Neural progenitor cell (in vitro differentiated cells): ENCODE data around the gene CDC42EP4. TPM values are rescaled to one million over a fixed set of nuclear protein-coding genes. Genes with fewer than 3 reads are reported as not detected.

Experiments
- DNase-seq: peaks from one replicate; pipeline ENCODE4 v3.0.0-alpha.2; 2016; ENCODE audit warnings: low spot score
- H2AFZ ChIP-seq: fragments of 200-600 bp; sonication (generic); replicated peaks from 2 replicates; pipeline ENCODE4 v1.6.1; 2016; ENCODE audit warnings: antibody characterized with exemption
- H3F3A ChIP-seq: fragments of 200-600 bp; sonication (generic); 2 replicates; pipeline ENCODE4 v1.6.1; 2016; ENCODE audit warnings: antibody characterized with exemption, low read depth
- H3K27ac ChIP-seq: fragments of 200-600 bp; sonication (generic); 2 replicates; pipeline ENCODE4 v1.5.1; 2016; ENCODE audit warnings: mild to moderate bottlenecking
- H3K27me3 ChIP-seq: fragments of 200-600 bp; sonication (generic); 2 replicates; pipeline ENCODE4 v1.6.1; 2016; ENCODE audit warnings: mild to moderate bottlenecking, moderate library complexity
- H3K36me3 ChIP-seq: fragments of 200-600 bp; sonication (generic); 2 replicates; pipeline ENCODE4 v1.5.1; 2016
- H3K4me1 ChIP-seq: fragments of 200-600 bp; sonication (generic); 2 replicates; pipeline ENCODE4 v1.6.1; 2016; ENCODE audit warnings: mixed run types
- H3K4me2 ChIP-seq: fragments of 200-600 bp; sonication (generic); 2 replicates; pipeline ENCODE4 v1.6.1; 2016
- H3K4me3 ChIP-seq: fragments of 200-600 bp; sonication (generic); 2 replicates; pipeline ENCODE4 v1.5.1; 2016
- H3K79me2 ChIP-seq: fragments of 200-600 bp; sonication (generic); 2 replicates; pipeline ENCODE4 v1.6.1; 2016; ENCODE audit warnings: low read depth
- H3K9ac ChIP-seq: fragments of 200-600 bp; sonication (generic); 2 replicates; pipeline ENCODE4 v1.6.1; 2016
- H3K9me3 ChIP-seq: fragments of 200-600 bp; sonication (generic); 2 replicates; pipeline ENCODE4 v1.5.1; 2016; ENCODE audit warnings: low read depth
- H4K20me1 ChIP-seq: fragments of 200-600 bp; sonication (generic); 2 replicates; pipeline ENCODE4 v1.6.1; 2016; ENCODE audit warnings: low read depth
- H3K27ac Mint-ChIP-seq: 3 replicates; pipeline ENCODE4 v1.8.0; 2021; ENCODE audit warnings: mixed read lengths
- H3K27me3 Mint-ChIP-seq: 2 replicates; pipeline ENCODE4 v1.8.0; 2022; ENCODE audit warnings: low read depth, mild to moderate bottlenecking, inconsistent platforms, moderate library complexity, mixed read lengths; ENCODE audit not compliant: insufficient read depth
- H3K36me3 Mint-ChIP-seq: 3 replicates; pipeline ENCODE4 v1.8.0; 2021; ENCODE audit warnings: mixed read lengths
- H3K4me1 Mint-ChIP-seq: 3 replicates; pipeline ENCODE4 v1.8.0; 2021; ENCODE audit warnings: mixed read lengths
- H3K4me3 Mint-ChIP-seq: 3 replicates; pipeline ENCODE4 v1.8.0; 2021; ENCODE audit warnings: mild to moderate bottlenecking, moderate library complexity, mixed read lengths
- H3K9me3 Mint-ChIP-seq: 3 replicates; pipeline ENCODE4 v1.8.0; 2020; ENCODE audit warnings: mixed read lengths
- EZH2 ChIP-seq: fragments of 200-600 bp; sonication (generic); IDR thresholded peaks from 2 replicates; pipeline ENCODE4 v1.6.1; 2017; ENCODE audit warnings: antibody characterized with exemption, mild to moderate bottlenecking, moderate library complexity
- EZH2phosphoT487 ChIP-seq: fragments of 200-600 bp; sonication (generic); IDR thresholded peaks from 2 replicates; pipeline ENCODE4 v1.6.1; 2017; ENCODE audit warnings: antibody characterized with exemption
- total RNA-seq: library from RNA; depleted of rRNA; stranded (reverse); fragments of >200 nt; gene quantifications from 2 replicates; pipeline ENCODE4 v1.2.3, GENCODE V29; 2015; ENCODE audit warnings: low replicate concordance
- TF ChIP-seq, protein P1 (sequence below): fragments of 200-600 bp; sonication (generic); IDR thresholded peaks from 2 replicates; pipeline ENCODE4 v1.5.1; 2017; ENCODE audit warnings: antibody characterized with exemption, mild to moderate bottlenecking

Gene CDC42EP4
- total RNA-seq, 1 donor from 2014 or later = 10.8 TPM

GRCh38 chr17:73347351-73347750, 35.5 kb upstream of the CDC42EP4 start:
- peaks cover 16% of the 10 kb centered on the region for H3K27me3 Mint-ChIP-seq
- H3K36me3 Mint-ChIP-seq = peaks cover 40% of the 10 kb centered on the region
- H3K4me2 ChIP-seq = no peak overlapping the region
- H3K4me1 ChIP-seq = peaks cover 47% of the 10 kb centered on the region
- DNase-seq = no peak
- no peaks in the 10 kb centered on the region for H3K36me3 ChIP-seq
- no peaks in the 10 kb centered on the region for H3K9me3 ChIP-seq
- H4K20me1 ChIP-seq = peaks cover 14% of the 10 kb centered on the region
- peaks cover 65% of the 10 kb centered on the region for H3K4me1 Mint-ChIP-seq
- TF ChIP-seq EZH2 (no peak), EZH2phosphoT487 (no peak)
- TF ChIP-seq, protein P1, sequence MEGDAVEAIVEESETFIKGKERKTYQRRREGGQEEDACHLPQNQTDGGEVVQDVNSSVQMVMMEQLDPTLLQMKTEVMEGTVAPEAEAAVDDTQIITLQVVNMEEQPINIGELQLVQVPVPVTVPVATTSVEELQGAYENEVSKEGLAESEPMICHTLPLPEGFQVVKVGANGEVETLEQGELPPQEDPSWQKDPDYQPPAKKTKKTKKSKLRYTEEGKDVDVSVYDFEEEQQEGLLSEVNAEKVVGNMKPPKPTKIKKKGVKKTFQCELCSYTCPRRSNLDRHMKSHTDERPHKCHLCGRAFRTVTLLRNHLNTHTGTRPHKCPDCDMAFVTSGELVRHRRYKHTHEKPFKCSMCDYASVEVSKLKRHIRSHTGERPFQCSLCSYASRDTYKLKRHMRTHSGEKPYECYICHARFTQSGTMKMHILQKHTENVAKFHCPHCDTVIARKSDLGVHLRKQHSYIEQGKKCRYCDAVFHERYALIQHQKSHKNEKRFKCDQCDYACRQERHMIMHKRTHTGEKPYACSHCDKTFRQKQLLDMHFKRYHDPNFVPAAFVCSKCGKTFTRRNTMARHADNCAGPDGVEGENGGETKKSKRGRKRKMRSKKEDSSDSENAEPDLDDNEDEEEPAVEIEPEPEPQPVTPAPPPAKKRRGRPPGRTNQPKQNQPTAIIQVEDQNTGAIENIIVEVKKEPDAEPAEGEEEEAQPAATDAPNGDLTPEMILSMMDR = no peak
- H3K27ac Mint-ChIP-seq = no peak overlapping the region
- no peak overlapping the region for H3K4me3 Mint-ChIP-seq
- H3K27me3 ChIP-seq = no peaks in the 10 kb centered on the region
- H3K27ac ChIP-seq = no peak overlapping the region
- H3K9me3 Mint-ChIP-seq = peaks cover 3% of the 10 kb centered on the region
- no peak overlapping the region for H3K9ac ChIP-seq
- H3K4me3 ChIP-seq = no peak overlapping the region
- H2AFZ ChIP-seq = no peak overlapping the region
- H3K79me2 ChIP-seq = no peaks in the 10 kb centered on the region
- H3F3A ChIP-seq = peaks cover 57% of the 10 kb centered on the region

- H3K36me3 ChIP-seq = no peaks in the 10 kb centered on the region
- peaks cover 15% of the 10 kb centered on the region for H4K20me1 ChIP-seq
- H3K9me3 ChIP-seq = no peaks in the 10 kb centered on the region
- H3K4me3 Mint-ChIP-seq = no peak overlapping the region
- no peaks in the 10 kb centered on the region for H3K27me3 ChIP-seq
- no peak overlapping the region for H3K27ac ChIP-seq
- H3K4me2 ChIP-seq = no peak overlapping the region
- peaks cover 64% of the 10 kb centered on the region for H3F3A ChIP-seq
- H3K79me2 ChIP-seq = no peaks in the 10 kb centered on the region
- H3K9me3 Mint-ChIP-seq = peaks cover 3% of the 10 kb centered on the region
- H3K27me3 Mint-ChIP-seq = peaks cover 12% of the 10 kb centered on the region
- no peak for TF ChIP-seq EZH2
- TF ChIP-seq, protein P1 = no peak
- no peak for TF ChIP-seq EZH2phosphoT487
- DNase-seq = no peak
- peaks cover 33% of the 10 kb centered on the region for H3K36me3 Mint-ChIP-seq
- no peak overlapping the region for H2AFZ ChIP-seq
- peaks cover 72% of the 10 kb centered on the region for H3K4me1 Mint-ChIP-seq
- H3K27ac Mint-ChIP-seq = no peak overlapping the region
- H3K4me1 ChIP-seq = peaks cover 52% of the 10 kb centered on the region
- no peak overlapping the region for H3K4me3 ChIP-seq
- H3K9ac ChIP-seq = no peak overlapping the region
Observed at GRCh38 chr17:73346501-73347162, 34.8 kb upstream of the CDC42EP4 start.

GRCh38 chr17:73343739-73344454, 32.1 kb upstream of the CDC42EP4 start:
- Histone ChIP-seq H3K4me1 (peaks cover 45% of the 10 kb centered on the region), H4K20me1 (peaks cover 12% of the 10 kb centered on the region), H3K9ac (peak overlapping the region; percentile 30), H3K4me2 (peak overlapping the region; percentile 49), H3K4me3 (peak overlapping the region; percentile 3), H3K9me3 (no peaks in the 10 kb centered on the region), H3K27ac (peak overlapping the region; percentile 95), H3F3A (peaks cover 54% of the 10 kb centered on the region), H3K27me3 (no peaks in the 10 kb centered on the region), H3K36me3 (no peaks in the 10 kb centered on the region), H2AFZ (no peak overlapping the region), H3K79me2 (no peaks in the 10 kb centered on the region)
- peak overlapping the region; percentile 68 for H3K4me3 Mint-ChIP-seq
- no peaks in the 10 kb centered on the region for H3K9me3 Mint-ChIP-seq
- H3K4me1 Mint-ChIP-seq = peaks cover 65% of the 10 kb centered on the region
- TF ChIP-seq, protein P1 = no peak
- TF ChIP-seq EZH2 (no peak), EZH2phosphoT487 (no peak)
- DNase-seq = no peak
- peaks cover 15% of the 10 kb centered on the region for H3K27me3 Mint-ChIP-seq
- peak overlapping the region; percentile 95 for H3K27ac Mint-ChIP-seq
- H3K36me3 Mint-ChIP-seq = peaks cover 27% of the 10 kb centered on the region
